ENCODE results near the gene RPL38. TPM values are rescaled to one million over a fixed set of nuclear protein-coding genes. Genes with fewer than 3 reads are reported as not detected.

RPL38 gene
- total RNA-seq, 4 donors from 2014 or later, result 224 to 564 (median 403) TPM

DNA sequence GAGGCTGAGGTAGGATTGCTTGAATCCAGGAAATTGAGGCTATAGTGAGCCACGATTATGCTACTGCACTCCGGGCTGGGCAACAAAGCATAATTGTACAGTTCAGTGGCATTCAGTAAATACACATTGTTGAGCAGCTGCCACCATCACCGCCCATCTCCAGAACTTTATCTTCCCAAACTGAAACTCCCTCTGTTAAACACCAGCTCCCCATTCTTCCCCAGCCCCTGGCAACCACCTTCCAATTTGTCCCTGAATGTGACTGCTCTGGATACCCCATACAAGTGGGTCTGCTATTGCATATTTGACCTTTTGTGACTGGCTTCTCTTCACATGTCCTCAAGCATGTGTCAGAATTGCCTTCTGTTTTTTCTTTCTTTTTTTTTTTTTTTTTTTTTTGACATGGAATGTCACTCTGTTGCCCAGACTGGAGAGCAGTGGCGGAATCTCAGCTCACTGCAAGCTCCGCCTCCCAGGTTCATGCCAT lies 2.9 kb downstream of the RPL38 start:
- no peak for DNase-seq
- 66 to 67% methylated on average over 5 of the region's 5 CpGs for WGBS, 2 donors
- Histone ChIP-seq H3K27ac (no peak overlapping the region), H3K36me3 (peaks cover 6 to 57% (median 23%) of the 10 kb centered on the region in 3 donors), H3K9me3 (no peaks in the 10 kb centered on the region), H3K4me3 (no peak overlapping the region), H3K27me3 (peaks cover 0 to 17% (median 2%) of the 10 kb centered on the region in 4 donors), H3K4me1 (peaks cover 25 to 74% (median 56%) of the 10 kb centered on the region in 3 donors)
- TF ChIP-seq, protein P1, sequence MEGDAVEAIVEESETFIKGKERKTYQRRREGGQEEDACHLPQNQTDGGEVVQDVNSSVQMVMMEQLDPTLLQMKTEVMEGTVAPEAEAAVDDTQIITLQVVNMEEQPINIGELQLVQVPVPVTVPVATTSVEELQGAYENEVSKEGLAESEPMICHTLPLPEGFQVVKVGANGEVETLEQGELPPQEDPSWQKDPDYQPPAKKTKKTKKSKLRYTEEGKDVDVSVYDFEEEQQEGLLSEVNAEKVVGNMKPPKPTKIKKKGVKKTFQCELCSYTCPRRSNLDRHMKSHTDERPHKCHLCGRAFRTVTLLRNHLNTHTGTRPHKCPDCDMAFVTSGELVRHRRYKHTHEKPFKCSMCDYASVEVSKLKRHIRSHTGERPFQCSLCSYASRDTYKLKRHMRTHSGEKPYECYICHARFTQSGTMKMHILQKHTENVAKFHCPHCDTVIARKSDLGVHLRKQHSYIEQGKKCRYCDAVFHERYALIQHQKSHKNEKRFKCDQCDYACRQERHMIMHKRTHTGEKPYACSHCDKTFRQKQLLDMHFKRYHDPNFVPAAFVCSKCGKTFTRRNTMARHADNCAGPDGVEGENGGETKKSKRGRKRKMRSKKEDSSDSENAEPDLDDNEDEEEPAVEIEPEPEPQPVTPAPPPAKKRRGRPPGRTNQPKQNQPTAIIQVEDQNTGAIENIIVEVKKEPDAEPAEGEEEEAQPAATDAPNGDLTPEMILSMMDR (IDR thresholded peaks at IDR 0.05), result no peak
- intact Hi-C loops (cut with DNase I), result no loop called here

DNA sequence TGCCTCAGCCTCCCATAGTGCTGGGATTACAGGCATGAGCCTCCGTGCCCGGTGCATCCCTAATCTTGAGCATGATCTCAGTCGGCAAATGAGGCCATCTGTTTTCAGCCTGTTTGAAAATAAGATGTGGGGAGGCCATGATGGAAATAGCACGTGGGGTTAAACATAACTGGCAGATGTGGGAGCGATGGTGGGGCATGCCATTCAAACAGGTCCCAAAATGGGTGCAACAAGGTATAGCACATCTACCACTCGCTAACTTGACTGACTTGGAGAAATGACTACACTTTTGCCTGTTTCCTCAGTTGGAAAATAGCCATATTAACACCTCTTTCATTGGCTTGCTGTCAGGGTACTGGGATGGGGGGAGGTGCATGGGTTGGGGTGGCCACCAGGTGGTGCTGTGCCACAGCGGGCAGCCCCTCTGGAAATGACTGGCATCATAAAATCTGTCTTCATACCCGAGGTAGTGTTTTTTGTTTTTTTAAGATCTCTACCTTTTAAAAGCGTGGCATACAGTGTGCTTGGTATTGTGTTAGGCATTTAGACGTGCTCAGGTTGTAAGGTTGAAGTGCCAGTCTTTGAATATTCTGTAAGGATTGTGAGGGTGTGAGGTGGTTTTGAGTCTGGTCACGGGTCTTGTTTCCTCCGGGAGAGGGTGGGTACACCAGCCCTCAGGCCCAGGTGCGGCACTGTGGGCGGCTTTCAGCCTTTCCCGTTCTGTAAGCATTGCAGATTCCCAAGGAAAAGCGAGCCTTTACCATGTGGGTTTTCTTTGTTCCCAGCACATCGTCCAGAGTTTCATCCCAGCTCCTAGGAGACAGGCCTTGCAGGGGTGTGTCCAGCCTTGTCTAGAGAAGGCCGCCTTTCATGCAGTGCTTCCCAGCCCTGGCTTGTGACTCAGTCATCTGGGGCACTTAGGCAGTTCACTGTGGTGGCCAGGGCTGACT lies 7.0 kb downstream of the RPL38 start:
- Histone ChIP-seq H3K36me3 (peaks cover 6 to 48% (median 23%) of the 10 kb centered on the region in 3 donors), H3K4me3 (no peak overlapping the region), H3K27ac (no peak overlapping the region), H3K27me3 (peaks cover 0 to 14% (median 0%) of the 10 kb centered on the region in 4 donors), H3K9me3 (no peaks in the 10 kb centered on the region), H3K4me1 (peaks cover 36 to 92% (median 64%) of the 10 kb centered on the region in 3 donors)
- TF ChIP-seq, protein P1 (IDR thresholded peaks at IDR 0.05), result peak; percentile 90 to 97 (median 94)
- TF ChIP-seq POLR2A (IDR thresholded peaks at IDR 0.05), result no peak
- no peak for DNase-seq
- WGBS, 2 donors, result 31 to 32% methylated on average over 13 to 18 of the region's 18 CpGs
- intact Hi-C loops (cut with DNase I), result loop anchor here (10.0 kb wide), 1 partner anchor 84 kb away; no protein-coding TSS in a partner anchor

DNA sequence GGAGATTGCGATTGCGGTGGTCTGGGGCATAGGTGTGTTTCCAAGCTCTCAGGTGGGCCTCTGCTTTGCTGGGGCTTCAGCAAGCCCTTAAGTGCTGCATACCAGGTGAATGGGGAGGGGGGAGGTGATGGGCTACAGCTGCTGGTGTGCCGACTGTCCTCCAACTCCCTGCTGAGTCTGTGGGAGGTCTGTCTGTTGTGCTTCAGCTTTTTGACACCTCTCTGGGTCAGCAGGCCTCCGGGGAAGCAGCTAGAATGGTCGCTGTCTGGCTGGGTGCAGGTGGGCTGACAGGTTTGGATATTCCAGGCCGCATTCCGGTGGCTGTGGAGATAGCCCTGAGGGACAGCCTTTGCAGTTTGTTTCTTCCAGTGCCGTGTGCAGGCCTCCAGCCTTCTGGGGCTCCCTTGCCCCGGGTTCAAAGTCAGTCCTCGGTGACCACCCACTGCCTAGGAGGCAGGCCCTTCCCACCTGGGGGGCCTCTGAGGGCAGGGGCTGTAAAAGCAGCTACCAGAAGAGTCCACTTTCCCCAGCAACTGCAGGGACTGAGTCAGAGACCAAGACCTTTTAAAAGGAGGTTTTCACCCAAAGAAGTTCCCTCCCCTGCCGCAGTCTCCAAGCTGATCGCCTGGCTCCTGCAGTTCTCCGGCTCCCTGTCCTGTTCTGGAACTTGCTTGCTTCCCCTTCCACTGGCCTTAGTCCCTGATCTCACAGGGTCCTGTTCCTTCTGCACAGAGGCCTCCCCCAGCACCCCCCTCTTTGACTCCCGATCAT lies 7.8 kb downstream of the RPL38 start:
- no peak for TF ChIP-seq POLR2A (IDR thresholded peaks at IDR 0.05)
- TF ChIP-seq, protein P1 (IDR thresholded peaks at IDR 0.05), result no peak
- WGBS, 2 donors, result 61 to 64% methylated on average over 7 of the region's 14 CpGs
- DNase-seq, result no peak
- H3K9me3 ChIP-seq, result no peaks in the 10 kb centered on the region
- peaks cover 0 to 14% (median 0%) of the 10 kb centered on the region in 4 donors for H3K27me3 ChIP-seq
- peak overlapping the region in 2 of 4 donors; percentile 85 to 88 for H3K27ac ChIP-seq
- intact Hi-C loops (cut with DNase I), result loop anchor here (10.0 kb wide), 1 partner anchor 83 kb away; no protein-coding TSS in a partner anchor
- peaks cover 33 to 85% (median 56%) of the 10 kb centered on the region in 3 donors for H3K4me1 ChIP-seq
- peaks cover 6 to 39% (median 22%) of the 10 kb centered on the region in 3 donors for H3K36me3 ChIP-seq
- H3K4me3 ChIP-seq, result peak overlapping the region in 2 of 4 donors; percentile 51 to 65

DNA sequence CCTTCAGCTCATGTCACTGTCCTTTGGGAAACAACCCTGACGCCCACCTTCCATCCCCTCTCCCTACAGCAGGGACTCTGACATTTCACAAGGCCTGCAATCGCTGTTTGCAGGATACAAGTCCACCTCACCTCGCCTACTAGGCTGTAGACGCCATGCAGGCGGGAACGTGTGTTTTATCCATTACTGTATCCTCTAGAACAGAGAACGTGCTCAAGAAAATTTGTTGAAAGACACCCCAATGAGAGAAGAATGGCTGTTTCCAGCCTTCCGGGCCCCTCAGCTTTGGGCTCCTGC lies 8.4 kb downstream of the RPL38 start:
- Histone ChIP-seq H3K4me3 (peak overlapping the region; percentile 37 to 65 (median 54)), H3K9me3 (no peaks in the 10 kb centered on the region), H3K4me1 (peaks cover 33 to 85% (median 54%) of the 10 kb centered on the region in 3 donors), H3K27me3 (peaks cover 0 to 14% (median 0%) of the 10 kb centered on the region in 4 donors), H3K27ac (peak overlapping the region in 3 of 4 donors; percentile 77 to 88 (median 85)), H3K36me3 (peaks cover 6 to 35% (median 19%) of the 10 kb centered on the region in 3 donors)
- intact Hi-C loops (cut with DNase I), result loop anchor here (10.0 kb wide), 1 partner anchor 83 kb away; no protein-coding TSS in a partner anchor
- 28 to 30% methylated on average over 2 to 3 of the region's 8 CpGs for WGBS, 2 donors
- TF ChIP-seq POLR2A (IDR thresholded peaks at IDR 0.05), result no peak
- TF ChIP-seq, protein P1 (IDR thresholded peaks at IDR 0.05), result no peak
- DNase-seq, result no peak

Data from esophagus squamous epithelium (tissue), 5 donors.